HCEC 1CT (cell line): Measurements from ENCODE around the gene TFIP11.

Experiments
- DNase-seq: peaks from one replicate; pipeline ENCODE4 v3.0.0-alpha.2; 2017

TFIP11 gene

GRCh38 chr22:26476705-26477340, 35.5 kb downstream of the TFIP11 start:
- DNase-seq, result no peak

- peak; percentile 45 for DNase-seq
Observed at GRCh38 chr22:26474682-26475081, 37.6 kb downstream of the TFIP11 start.

- peak; percentile 62 for DNase-seq
Observed at GRCh38 chr22:26471522-26471921, 40.8 kb downstream of the TFIP11 start.

GRCh38 chr22:26470807-26471206, 41.5 kb downstream of the TFIP11 start:
- no peak for DNase-seq

- no peak for DNase-seq
Observed at GRCh38 chr22:26466196-26466595, 46.1 kb downstream of the TFIP11 start.

GRCh38 chr22:26464312-26464711, 48.0 kb downstream of the TFIP11 start:
- no peak for DNase-seq

GRCh38 chr22:26463688-26464087, 48.6 kb downstream of the TFIP11 start:
- no peak for DNase-seq

- DNase-seq, result no peak
Observed at GRCh38 chr22:26463101-26463661, 49.1 kb downstream of the TFIP11 start.

- no peak for DNase-seq
Observed at GRCh38 chr22:26462641-26463040, 49.6 kb downstream of the TFIP11 start.

GRCh38 chr22:26462051-26462450, 50.2 kb downstream of the TFIP11 start:
- no peak for DNase-seq

- DNase-seq, result peak; percentile 15
Observed at GRCh38 chr22:26461188-26461810, 51.0 kb downstream of the TFIP11 start.

GRCh38 chr22:26460202-26460601, 52.1 kb downstream of the TFIP11 start:
- no peak for DNase-seq

GRCh38 chr22:26457661-26458272, 54.5 kb downstream of the TFIP11 start:
- DNase-seq, result no peak

GRCh38 chr22:26453812-26454500, 58.3 kb downstream of the TFIP11 start:
- no peak for DNase-seq

GRCh38 chr22:26453216-26453615, 59.1 kb downstream of the TFIP11 start:
- DNase-seq, result no peak

GRCh38 chr22:26452236-26453016, 59.8 kb downstream of the TFIP11 start:
- no peak for DNase-seq

GRCh38 chr22:26450453-26451185, 61.7 kb downstream of the TFIP11 start:
- DNase-seq, result no peak

- no peak for DNase-seq
Observed at GRCh38 chr22:26448941-26449340, 63.3 kb downstream of the TFIP11 start.

- no peak for DNase-seq
Observed at GRCh38 chr22:26448334-26448733, 63.9 kb downstream of the TFIP11 start.

GRCh38 chr22:26447584-26448329, 64.5 kb downstream of the TFIP11 start:
- no peak for DNase-seq
